ENCODE results near the gene ADCY2. TPM values are rescaled to one million over a fixed set of nuclear protein-coding genes. Genes with fewer than 3 reads are reported as not detected.
A peak's percentile ranks its signal among the peaks of the same experiment; 100 is the strongest.

The ADCY2 gene
- total RNA-seq, 1 donor from 2014 or later, result 18.4 TPM

DNA sequence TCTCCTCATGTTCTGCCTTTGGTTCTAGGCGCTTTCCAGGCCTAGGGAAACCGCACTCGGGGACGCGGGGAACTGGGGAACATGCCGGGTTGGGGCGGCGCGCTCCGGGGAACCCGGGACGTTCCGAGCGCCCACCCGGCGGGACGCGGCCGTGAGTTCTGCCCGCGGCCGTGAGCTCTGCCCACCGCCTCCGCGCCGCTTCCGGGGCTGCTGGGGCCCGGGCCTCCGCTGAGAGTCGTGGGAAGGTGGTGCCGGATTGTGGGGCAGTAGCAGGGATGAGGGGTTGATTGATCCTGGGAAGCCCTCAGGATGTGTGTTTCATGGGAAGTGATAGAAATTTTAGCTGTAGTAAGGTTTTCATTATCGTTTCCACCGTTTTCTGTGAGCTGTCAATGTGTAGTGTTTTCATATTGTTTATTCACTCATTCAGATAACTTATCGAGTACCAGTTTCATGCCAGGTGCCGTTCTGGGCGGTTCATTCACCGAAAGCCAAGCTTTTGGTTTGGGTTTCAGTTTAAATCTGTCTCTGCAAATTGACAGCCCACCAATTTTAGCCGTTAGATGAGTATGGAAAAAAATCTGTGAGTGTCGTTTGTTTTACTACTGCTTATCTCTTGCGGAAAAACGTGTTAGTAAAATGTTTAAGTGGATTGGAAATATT, 473.7 kb downstream of the ADCY2 start:
- H3K27me3 ChIP-seq, result no peaks in the 10 kb centered on the region
- no peaks in the 10 kb centered on the region for H3K9me3 ChIP-seq
- DNase-seq (ENCODE audit: extremely low spot score in 2 of 2), result no peak
- intact Hi-C loops (cut with DNase I), result no loop called here
- H3K4me1 ChIP-seq, result peaks cover 28% of the 10 kb centered on the region
- peak overlapping the region; percentile 73 to 95 for H3K4me3 ChIP-seq
- TF ChIP-seq CTCF (IDR thresholded peaks at IDR 0.05) (no peak), POLR2A (IDR thresholded peaks at IDR 0.05) (no peak), POLR2AphosphoS5 (IDR thresholded peaks at IDR 0.05; ENCODE audit: insufficient read depth in 1 of 2, low read depth in 1 of 2) (no peak)
- peaks cover 0 to 5% of the 10 kb centered on the region in 2 donors for H3K36me3 ChIP-seq
- peak overlapping the region; percentile 79 for H3K27ac ChIP-seq

DNA sequence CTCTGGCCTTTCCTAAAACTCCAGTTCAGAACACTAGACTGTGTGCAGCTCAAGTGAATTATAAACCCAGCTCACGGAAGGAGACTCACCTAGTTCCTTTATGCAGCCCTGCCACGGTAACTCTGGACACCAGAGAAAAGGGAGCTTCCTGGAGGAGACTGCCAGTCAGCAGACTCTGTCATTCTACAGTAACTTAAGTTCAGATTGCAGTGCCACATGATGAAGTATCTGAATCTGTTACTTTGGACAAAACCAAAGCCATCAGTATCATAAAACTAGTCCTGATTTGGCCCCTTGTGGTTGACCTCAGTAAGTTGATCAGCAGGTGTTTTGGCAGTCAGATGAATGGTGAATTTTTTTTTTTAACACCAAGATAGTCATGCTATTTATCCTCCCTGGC, 475.7 kb downstream of the ADCY2 start:
- intact Hi-C loops (cut with DNase I), result no loop called here
- H3K4me3 ChIP-seq, result no peak overlapping the region

DNA sequence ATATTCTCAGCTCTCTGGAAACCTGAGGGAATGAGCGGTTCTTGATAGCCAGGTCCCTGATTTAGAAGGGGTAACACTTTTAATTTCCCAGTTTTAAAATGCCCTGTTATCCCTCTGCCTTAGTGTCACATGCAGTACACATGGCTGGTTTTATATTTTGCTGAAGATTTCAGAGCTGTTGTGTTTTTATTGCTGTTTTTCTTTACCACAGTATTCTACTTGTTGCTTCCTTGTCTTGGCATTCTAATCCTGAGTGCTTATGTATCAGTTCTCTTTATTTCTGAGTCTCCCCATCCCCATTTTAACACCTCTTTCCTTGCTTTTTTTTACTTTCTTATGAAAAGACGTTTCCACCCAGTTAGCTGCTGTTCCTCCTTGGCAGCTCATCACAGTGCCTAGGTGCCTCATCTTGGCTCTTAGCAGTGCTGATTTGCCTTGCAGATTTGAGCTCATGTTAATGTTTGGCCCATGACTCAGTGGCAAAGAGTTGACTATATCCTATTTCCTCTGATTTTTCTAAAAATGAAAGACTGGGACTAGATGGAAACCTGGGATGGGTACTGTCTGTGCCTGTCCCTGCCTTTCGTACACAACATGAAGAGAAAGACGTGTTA, 476.7 kb downstream of the ADCY2 start:
- intact Hi-C loops (cut with DNase I), result no loop called here
- TF ChIP-seq CTCF (IDR thresholded peaks at IDR 0.05), result no peak
- no peak for TF ChIP-seq POLR2A (IDR thresholded peaks at IDR 0.05)
- TF ChIP-seq POLR2AphosphoS5 (IDR thresholded peaks at IDR 0.05; ENCODE audit: insufficient read depth in 1 of 2, low read depth in 1 of 2), result no peak
- Histone ChIP-seq H3K4me3 (no peak overlapping the region), H3K9me3 (no peaks in the 10 kb centered on the region), H3K36me3 (peaks cover 0 to 17% of the 10 kb centered on the region in 2 donors), H3K27ac (no peak overlapping the region), H3K27me3 (no peaks in the 10 kb centered on the region), H3K4me1 (peaks cover 22% of the 10 kb centered on the region)
- DNase-seq (ENCODE audit: extremely low spot score in 2 of 2), result no peak

More for the DNA sequence above, 475.7 kb downstream of the ADCY2 start:
- H3K27ac ChIP-seq, result no peak overlapping the region
- H3K27me3 ChIP-seq, result no peaks in the 10 kb centered on the region
- peaks cover 0 to 15% of the 10 kb centered on the region in 2 donors for H3K36me3 ChIP-seq
- no peak for DNase-seq (ENCODE audit: extremely low spot score in 2 of 2)
- no peak for TF ChIP-seq CTCF (IDR thresholded peaks at IDR 0.05)
- no peak for TF ChIP-seq POLR2AphosphoS5 (IDR thresholded peaks at IDR 0.05; ENCODE audit: insufficient read depth in 1 of 2, low read depth in 1 of 2)
- no peak for TF ChIP-seq POLR2A (IDR thresholded peaks at IDR 0.05)
- H3K9me3 ChIP-seq, result no peaks in the 10 kb centered on the region
- peaks cover 28% of the 10 kb centered on the region for H3K4me1 ChIP-seq

DNA sequence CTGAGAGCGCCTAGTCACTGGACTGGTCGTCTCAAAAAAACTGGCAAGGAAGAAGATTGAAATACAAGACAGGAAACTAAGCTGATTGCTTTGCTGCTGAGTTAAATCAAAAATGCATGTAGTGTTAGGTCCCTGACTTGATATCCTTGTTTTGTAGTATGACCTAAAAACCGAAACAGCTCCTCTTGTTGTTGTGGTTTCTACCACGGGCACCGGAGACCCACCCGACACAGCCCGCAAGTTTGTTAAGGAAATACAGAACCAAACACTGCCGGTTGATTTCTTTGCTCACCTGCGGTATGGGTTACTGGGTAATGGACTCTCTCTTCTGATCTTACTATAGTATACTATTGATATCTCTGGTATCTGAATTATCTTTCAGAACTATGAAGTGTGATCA, 477.3 kb downstream of the ADCY2 start:
- peaks cover 19% of the 10 kb centered on the region for H3K4me1 ChIP-seq
- TF ChIP-seq CTCF (IDR thresholded peaks at IDR 0.05), result no peak
- no peak for TF ChIP-seq POLR2A (IDR thresholded peaks at IDR 0.05)
- no peak for TF ChIP-seq POLR2AphosphoS5 (IDR thresholded peaks at IDR 0.05; ENCODE audit: insufficient read depth in 1 of 2, low read depth in 1 of 2)

DNA sequence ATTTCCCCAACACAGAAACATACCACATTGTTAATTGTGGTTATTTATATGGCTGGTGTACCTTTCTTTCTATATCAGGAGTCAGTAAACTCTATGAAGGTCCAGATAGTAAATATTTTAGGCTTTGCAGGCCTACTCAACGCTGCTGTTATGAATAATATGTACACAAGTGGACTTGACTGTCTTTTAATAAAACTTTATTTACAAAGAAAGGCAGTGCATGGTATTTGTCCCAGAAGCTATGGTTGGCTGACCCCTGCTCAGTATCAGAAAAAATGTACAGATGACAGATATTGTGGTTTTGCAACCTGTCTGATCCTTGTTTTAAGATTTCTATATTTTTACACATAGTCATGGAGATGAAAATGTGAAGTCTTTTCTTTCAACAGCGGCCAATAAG, 478.7 kb downstream of the ADCY2 start:
- H3K27ac ChIP-seq, result no peak overlapping the region
- no peaks in the 10 kb centered on the region for H3K9me3 ChIP-seq
- H3K27me3 ChIP-seq, result no peaks in the 10 kb centered on the region
- intact Hi-C loops (cut with DNase I), result no loop called here
- no peak for DNase-seq (ENCODE audit: extremely low spot score in 2 of 2)
- H3K36me3 ChIP-seq, result peaks cover 0 to 24% of the 10 kb centered on the region in 2 donors
- TF ChIP-seq POLR2AphosphoS5 (IDR thresholded peaks at IDR 0.05; ENCODE audit: insufficient read depth in 1 of 2, low read depth in 1 of 2), result no peak
- no peak for TF ChIP-seq POLR2A (IDR thresholded peaks at IDR 0.05)
- TF ChIP-seq CTCF (IDR thresholded peaks at IDR 0.05), result no peak
- H3K4me1 ChIP-seq, result peaks cover 18% of the 10 kb centered on the region
- no peak overlapping the region for H3K4me3 ChIP-seq

More for the DNA sequence above, 477.3 kb downstream of the ADCY2 start:
- no peak overlapping the region for H3K4me3 ChIP-seq
- peaks cover 0 to 20% of the 10 kb centered on the region in 2 donors for H3K36me3 ChIP-seq
- no peaks in the 10 kb centered on the region for H3K27me3 ChIP-seq
- H3K27ac ChIP-seq, result no peak overlapping the region
- no peak for DNase-seq (ENCODE audit: extremely low spot score in 2 of 2)
- intact Hi-C loops (cut with DNase I), result no loop called here
- no peaks in the 10 kb centered on the region for H3K9me3 ChIP-seq
